NCI-H2081 treated with DMSO at 0.1 percent for 48 hours (cell line): ENCODE data around the gene TNIK.

Source experiments
- DNase-seq: peaks from one replicate; lab custom pipeline; 2025; lab: John Stamatoyannopoulos, UW

Gene TNIK

GRCh38 chr3:171044835-171045793 is 415.1 kb downstream of the TNIK start:
- no peak for DNase-seq

GRCh38 chr3:171044384-171044783 is 415.8 kb downstream of the TNIK start:
- DNase-seq: no peak

GRCh38 chr3:171039674-171040073 is 420.5 kb downstream of the TNIK start:
- DNase-seq: no peak

- no peak for DNase-seq
Observed at GRCh38 chr3:171038342-171038741, 421.9 kb downstream of the TNIK start.

- DNase-seq: no peak
Observed at GRCh38 chr3:171028779-171029232, 431.4 kb downstream of the TNIK start.

- DNase-seq: no peak
Observed at GRCh38 chr3:171028025-171028778, 432.0 kb downstream of the TNIK start.

- DNase-seq: no peak
Observed at GRCh38 chr3:171026597-171027293, 433.5 kb downstream of the TNIK start, which contains the start of gene SLC2A2. Gene SLC2A2 (minus strand): TSS chr3:171026720. CDS start chr3:171026670, 50 bp downstream.

GRCh38 chr3:171023566-171023965 is 436.6 kb downstream of the TNIK start:
- DNase-seq: no peak

GRCh38 chr3:171021377-171021776 is 438.8 kb downstream of the TNIK start:
- DNase-seq: no peak

GRCh38 chr3:171018156-171018935 is 441.9 kb downstream of the TNIK start:
- DNase-seq: no peak

GRCh38 chr3:171013822-171014748 is 446.1 kb downstream of the TNIK start:
- DNase-seq: no peak

- DNase-seq: no peak
Observed at GRCh38 chr3:171011873-171012336, 448.3 kb downstream of the TNIK start.
